AG20443 (cell line): ENCODE data around the gene CTNND2.
"Not testable (repeated sequence)": the region's sequence is repeated elsewhere in the genome, so short reads cannot be mapped to it uniquely, and the experiment has no call there.

Experiments used
- DNase-seq: peaks from one replicate; pipeline ENCODE4 v3.0.0; 2012; ENCODE audit warnings: low spot score, mixed read lengths

The CTNND2 gene

GRCh38 chr5:11313694-11314093 lies 590.6 kb downstream of the CTNND2 start:
- not testable (repeated sequence) for DNase-seq

DNA sequence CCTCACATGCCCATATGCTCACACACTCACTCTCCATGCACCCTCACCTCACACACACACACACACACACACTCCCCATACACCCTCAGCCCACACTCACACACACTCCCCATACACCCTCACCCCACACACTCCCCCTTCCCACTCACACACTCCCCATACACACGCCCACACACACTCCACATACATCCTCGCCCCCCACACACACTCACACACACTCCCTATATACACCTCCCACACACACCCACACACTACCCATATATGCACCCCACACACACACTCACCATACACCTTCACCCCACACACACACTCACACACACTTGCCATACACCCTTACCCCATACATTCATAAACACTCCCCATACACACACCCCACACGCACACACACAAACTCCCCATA lies 592.5 kb downstream of the CTNND2 start:
- no peak for DNase-seq

- DNase-seq, result no peak
These were observed 593.0 kb downstream of the CTNND2 start for GRCh38 chr5:11311272-11311671.

- no peak for DNase-seq
These were observed 594.1 kb downstream of the CTNND2 start for GRCh38 chr5:11310158-11310557.

GRCh38 chr5:11306365-11306764 lies 597.9 kb downstream of the CTNND2 start:
- DNase-seq, result no peak

DNA sequence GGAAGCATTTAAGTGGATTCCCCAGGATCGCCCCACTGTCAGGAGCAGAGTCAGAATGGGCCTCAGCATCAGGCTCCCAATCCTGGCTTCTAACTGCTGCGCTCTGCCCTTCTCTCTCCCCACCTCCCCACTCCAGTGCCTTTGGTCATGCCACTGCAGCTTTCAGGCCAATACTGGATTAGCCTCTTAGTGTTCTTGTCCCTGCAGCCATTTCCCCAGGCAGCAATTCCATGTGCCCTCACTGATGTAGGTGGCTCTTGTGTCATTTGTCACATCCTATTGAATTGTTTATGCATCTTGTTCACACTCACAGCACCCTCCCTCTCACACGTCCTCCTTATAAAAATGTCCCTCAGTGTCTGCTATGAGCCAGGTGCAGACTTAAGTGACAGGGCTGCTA lies 599.0 kb downstream of the CTNND2 start:
- no peak for DNase-seq

GRCh38 chr5:11304641-11305040 lies 599.6 kb downstream of the CTNND2 start:
- no peak for DNase-seq

DNA sequence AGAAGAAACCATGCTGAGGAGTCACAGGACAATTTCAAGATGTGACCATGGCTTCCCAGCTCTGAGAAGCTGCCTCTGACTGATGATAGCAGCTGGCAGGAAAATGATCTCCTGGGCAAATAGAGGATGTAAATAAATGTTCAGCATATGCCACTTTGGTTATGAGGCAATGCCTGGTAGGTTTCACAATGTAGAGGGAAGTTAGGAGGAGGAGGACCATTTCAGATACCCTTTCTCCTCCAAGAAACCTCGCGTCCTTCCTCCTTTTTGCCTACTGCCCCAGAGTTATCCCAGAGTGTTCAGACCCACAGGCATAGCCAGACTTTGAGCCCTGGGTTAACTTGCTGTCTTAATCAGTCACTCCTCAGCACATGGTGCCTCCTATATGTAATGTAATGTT lies 601.6 kb downstream of the CTNND2 start:
- DNase-seq, result no peak

GRCh38 chr5:11301171-11301570 lies 603.1 kb downstream of the CTNND2 start:
- DNase-seq, result no peak

DNA sequence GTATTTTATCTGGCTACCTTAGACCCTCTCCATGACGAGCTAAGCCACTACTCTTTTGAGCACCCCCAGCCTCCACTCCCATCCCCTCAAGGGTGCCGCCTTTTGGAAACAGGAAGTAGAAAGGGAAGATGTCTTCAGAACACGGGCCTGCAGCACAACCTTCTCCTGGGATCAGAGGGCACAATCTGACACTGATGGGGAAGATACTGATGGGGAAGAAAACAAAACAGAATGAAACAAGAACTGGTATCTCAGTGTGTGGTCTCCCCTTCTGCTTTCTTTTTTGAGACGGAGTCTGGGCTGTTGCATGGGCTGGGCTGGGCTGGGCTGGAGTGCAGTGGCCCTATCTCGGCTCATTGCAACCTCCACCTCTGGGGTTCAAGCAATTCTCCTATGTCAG lies 603.5 kb downstream of the CTNND2 start:
- DNase-seq, result no peak

- DNase-seq, result no peak
These were observed 605.4 kb downstream of the CTNND2 start for GRCh38 chr5:11298877-11299276.

DNA sequence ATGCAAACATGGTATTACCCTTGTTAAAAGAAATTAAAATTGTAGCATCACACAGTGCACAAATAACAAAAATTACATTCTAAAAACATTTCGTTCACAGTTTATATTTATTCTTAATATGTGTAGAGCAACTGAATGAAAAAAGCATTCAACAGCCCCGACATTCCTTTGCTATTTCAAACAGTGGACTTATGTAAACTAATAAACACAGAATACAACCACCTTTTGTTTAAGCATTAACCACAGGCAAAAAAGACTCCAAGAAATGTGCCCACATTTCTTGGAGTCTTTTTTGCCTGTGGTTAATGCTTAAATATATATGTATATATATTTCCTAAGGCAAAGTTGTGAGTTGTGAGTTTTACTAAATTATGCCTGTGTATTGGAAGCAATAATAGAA lies 610.7 kb downstream of the CTNND2 start:
- DNase-seq, result no peak

DNA sequence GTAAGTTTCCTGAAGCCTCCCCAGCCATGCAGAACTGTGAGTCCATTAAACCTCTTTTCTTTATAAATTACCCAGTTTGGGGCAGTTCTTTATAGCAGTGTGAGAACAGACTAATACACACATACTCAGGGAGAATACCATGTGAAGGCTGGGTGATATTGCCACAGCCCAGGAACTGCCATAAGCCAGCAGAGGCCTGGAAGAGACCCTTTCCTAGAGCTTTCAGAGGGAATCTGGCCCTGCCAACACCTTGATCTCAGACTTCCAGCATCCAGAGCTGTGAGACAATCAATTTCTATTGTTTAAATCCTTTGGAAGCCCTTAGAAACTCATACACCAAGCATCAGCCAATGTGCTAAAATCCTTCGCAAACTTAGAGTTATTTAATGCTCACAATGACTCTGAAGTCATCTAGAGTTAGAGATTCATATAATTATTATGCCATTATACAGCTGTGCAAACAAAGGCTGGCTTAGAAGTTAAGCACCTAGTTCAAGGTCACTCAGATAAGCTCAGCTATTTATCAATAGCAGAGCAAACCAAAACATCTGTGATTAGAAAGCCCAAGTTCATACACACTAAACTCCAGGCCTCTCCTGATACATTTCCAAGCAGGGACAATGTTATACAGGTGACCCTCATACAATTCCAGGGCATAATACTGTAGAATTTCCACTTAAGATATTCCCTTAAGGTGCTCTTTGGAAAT lies 611.4 kb downstream of the CTNND2 start:
- no peak for DNase-seq

DNA sequence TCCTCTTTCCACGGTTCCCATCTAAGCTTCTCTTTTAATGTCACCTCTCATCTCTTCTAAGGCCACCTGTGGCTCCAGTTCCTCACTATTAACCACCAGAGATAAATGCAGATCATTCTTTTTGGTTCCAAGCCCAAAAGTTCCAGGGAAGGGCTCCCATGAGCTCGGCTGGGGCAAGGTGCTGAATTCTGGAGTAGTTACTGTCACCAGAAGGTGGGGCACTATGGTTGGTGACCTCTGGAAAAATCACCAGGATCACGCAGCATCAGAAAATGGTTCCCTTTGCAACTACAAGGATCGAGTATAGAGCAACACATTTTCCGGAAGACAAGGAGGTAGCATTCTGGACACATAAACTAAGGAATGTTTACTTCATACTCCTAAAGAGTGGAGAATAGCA lies 614.5 kb downstream of the CTNND2 start:
- DNase-seq, result no peak

DNA sequence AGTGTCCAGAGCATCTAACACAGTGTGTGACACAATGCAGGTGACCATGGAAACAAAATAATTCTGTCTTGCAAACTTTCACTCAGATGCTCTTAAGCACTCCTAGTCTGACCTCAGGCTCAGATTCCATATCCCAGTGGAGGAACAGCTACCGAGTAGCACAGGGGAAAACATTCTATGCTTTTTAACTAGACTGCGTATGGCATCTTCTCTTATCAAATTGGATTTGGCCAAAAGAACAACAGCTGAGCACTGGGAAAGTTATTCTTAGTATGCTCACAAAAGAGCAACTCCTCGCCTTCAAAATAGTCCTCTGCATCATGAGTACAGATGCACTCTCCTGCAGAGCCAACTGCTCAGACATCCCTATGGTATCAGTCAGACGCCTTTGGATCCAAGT lies 615.0 kb downstream of the CTNND2 start:
- DNase-seq, result no peak

- no peak for DNase-seq
These were observed 622.4 kb downstream of the CTNND2 start for GRCh38 chr5:11281842-11282241.

DNA sequence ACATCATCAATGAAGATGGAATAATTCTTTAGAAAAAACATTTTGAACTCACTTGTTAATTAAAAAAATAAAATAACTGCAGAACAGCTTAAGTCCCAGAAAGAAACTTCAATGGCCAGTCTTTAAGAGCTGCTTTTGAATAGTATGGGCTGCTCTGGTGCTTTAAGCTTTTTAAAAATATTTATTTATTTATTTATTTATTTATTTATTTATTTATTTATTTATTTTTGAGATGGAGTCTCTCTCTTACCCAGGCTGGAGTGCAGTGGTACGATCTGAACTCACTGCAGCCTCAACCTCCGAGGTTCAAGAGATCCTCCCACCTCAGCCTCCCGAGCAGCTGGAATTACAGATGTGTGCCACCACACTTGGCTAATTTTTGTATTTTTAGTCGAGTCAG lies 626.9 kb downstream of the CTNND2 start:
- no peak for DNase-seq

- DNase-seq, result no peak
These were observed 630.9 kb downstream of the CTNND2 start for GRCh38 chr5:11273180-11273903.

DNA sequence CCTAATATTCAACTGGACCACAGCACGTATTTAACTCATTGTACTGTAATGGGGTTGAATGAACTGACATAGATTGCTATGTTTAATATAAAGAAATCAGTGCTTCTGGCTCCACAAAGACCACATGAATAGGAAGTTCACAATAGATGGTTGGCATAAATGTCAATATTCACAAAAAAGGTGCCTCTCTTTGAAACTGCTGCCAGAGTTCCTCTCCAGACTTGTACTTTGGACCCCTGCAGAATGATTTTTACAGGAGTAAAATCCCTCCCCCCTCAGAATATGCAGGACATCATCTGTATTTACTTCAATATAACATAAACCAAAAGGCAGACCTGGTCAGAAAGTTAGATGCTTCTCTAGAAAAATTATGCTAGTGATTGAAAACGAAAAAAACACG lies 634.7 kb downstream of the CTNND2 start:
- DNase-seq, result no peak

GRCh38 chr5:11268891-11269290 lies 635.4 kb downstream of the CTNND2 start:
- no peak for DNase-seq

DNA sequence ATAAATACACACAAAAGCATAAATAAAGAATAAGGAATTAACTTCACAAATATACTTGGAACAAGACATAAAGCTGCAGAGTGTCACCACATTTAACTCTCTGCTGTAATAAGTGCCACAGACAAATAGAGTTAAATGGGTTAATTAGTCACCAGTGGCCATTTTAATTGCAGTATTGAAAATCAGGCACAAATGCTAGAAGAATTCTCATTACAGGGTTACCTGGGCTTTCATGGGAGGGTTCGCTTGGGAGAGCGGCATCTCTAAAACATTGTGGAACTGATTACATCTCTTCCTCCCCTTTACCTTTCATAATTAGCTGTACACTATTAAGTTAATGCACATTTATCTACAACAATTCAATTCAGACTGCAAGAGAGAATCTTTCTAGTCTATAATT lies 637.9 kb downstream of the CTNND2 start:
- no peak for DNase-seq

DNA sequence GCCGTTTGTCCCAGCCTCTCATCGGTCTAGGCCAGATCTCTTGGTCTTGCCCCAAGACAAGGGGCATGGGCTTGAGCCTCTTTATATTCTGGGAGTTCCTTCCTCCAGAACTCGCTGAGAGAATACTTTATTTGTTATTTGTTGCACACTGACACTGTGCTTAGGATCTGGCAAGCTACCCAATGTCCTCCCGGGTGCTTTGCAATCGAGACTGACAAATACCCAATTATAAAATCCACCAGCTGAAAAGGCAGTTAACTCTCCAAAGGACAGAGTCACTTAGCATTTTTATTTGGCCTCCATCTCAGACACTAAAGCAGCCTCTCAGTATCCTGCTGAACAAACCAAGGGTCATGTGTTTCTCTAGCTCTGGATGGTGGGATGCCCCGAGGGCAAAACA lies 643.0 kb downstream of the CTNND2 start:
- no peak for DNase-seq

DNA sequence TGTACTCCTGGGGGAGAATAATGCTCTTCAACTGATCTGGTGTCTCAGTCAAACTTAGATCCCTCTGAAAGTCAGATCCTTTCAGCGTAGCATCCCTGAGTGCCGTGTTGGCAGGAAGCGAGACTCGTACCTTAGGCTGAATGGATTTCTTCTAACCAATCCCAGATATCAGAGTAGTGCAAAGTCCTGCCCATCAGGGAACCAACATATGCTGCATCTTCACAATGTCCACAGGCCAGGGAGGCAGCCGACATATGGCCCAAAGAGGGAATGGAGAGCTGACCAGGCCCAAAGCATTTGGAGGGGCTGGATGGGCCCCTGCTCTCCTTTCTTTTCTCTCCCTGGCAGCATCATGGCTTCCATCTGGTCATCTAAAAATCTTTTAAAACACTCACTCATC lies 646.2 kb downstream of the CTNND2 start:
- DNase-seq, result no peak

GRCh38 chr5:11252523-11252922 lies 651.7 kb downstream of the CTNND2 start:
- DNase-seq, result no peak
